Measurements from ENCODE around the gene UNC5C. TPM values are rescaled to one million over a fixed set of nuclear protein-coding genes. Genes with fewer than 3 reads are reported as not detected.

Gene UNC5C
- polyA plus RNA-seq (2013): 0.28 TPM

GRCh38 chr4:95548738-95549245, at the start of gene UNC5C:
TSS of gene UNC5C (minus strand) at chr4:95548973.
- Histone ChIP-seq H3K4me3 (ENCODE audit: control insufficient read depth in 1 of 7, extremely low read depth in 1 of 7, insufficient read depth in 4 of 7, low read depth in 2 of 7, low read length in 6 of 7) (peak within 1 kb of the TSS; percentile 61 to 92 (median 75)), H3K9me3 (ENCODE audit: control extremely low read depth in 1 of 5, control insufficient read depth in 4 of 5, insufficient read depth in 2 of 5, low read depth in 1 of 5, low read length in 4 of 5) (no peaks in the 10 kb centered on the region), H3K27me3 (replicated peaks in 2 of 5; ENCODE audit: control insufficient read depth in 4 of 5, insufficient read depth in 5 of 5, low read length in 4 of 5) (peaks cover 0 to 47% (median 25%) of the 10 kb centered on the region in 5 experiments), H3K4me1 (ENCODE audit: control extremely low read depth in 1 of 4, control insufficient read depth in 4 of 4, insufficient read depth in 4 of 4, low read length in 3 of 4) (peaks cover 4 to 32% (median 23%) of the 10 kb centered on the region in 4 experiments), H3K27ac (ENCODE audit: insufficient read depth in 1 of 2, low read depth in 1 of 2, low read length in 2 of 2, poor library complexity in 1 of 2, severe bottlenecking in 2 of 2) (no peak within 1 kb of the TSS), H3K36me3 (ENCODE audit: control insufficient read depth in 4 of 4, insufficient read depth in 4 of 4, low read length in 3 of 4) (no peaks in the 10 kb centered on the region)
- WGBS (ENCODE audit: insufficient coverage): 0% methylated on average over 16 of the region's 37 CpGs
- ChIA-PET POLR2A (no interaction called here), CTCF (interaction anchor here (1.3 to 2.1 kb wide), 2 partner anchors 36 to 40 kb away, joined by 3 to 18 read pairs; no protein-coding TSS in a partner anchor)
- DNase-seq: peak; percentile 23 to 59 (median 36)

- Histone ChIP-seq H3K4me1 (ENCODE audit: control extremely low read depth in 1 of 4, control insufficient read depth in 4 of 4, insufficient read depth in 4 of 4, low read length in 3 of 4) (peaks cover 0 to 21% (median 13%) of the 10 kb centered on the region in 4 experiments), H3K27me3 (replicated peaks in 2 of 5; ENCODE audit: control insufficient read depth in 4 of 5, insufficient read depth in 5 of 5, low read length in 4 of 5) (no peaks in the 10 kb centered on the region), H3K27ac (ENCODE audit: insufficient read depth in 1 of 2, low read depth in 1 of 2, low read length in 2 of 2, poor library complexity in 1 of 2, severe bottlenecking in 2 of 2) (no peak overlapping the region), H3K9me3 (ENCODE audit: control extremely low read depth in 1 of 5, control insufficient read depth in 4 of 5, insufficient read depth in 2 of 5, low read depth in 1 of 5, low read length in 4 of 5) (no peaks in the 10 kb centered on the region), H3K36me3 (ENCODE audit: control insufficient read depth in 4 of 4, insufficient read depth in 4 of 4, low read length in 3 of 4) (no peaks in the 10 kb centered on the region), H3K4me3 (ENCODE audit: control insufficient read depth in 1 of 7, extremely low read depth in 1 of 7, insufficient read depth in 4 of 7, low read depth in 2 of 7, low read length in 6 of 7) (no peak overlapping the region)
- DNase-seq: no peak
- CTCF ChIA-PET: interaction anchor here (1.3 kb wide), 1 partner anchor 47 kb away, joined by 3 read pairs; no protein-coding TSS in a partner anchor
- WGBS (ENCODE audit: insufficient coverage): no CpG with 5 or more reads among the region's 7 CpGs
- POLR2A ChIA-PET: no interaction called here
These were observed 47.9 kb upstream of the UNC5C start for GRCh38 chr4:95596676-95597075.

GRCh38 chr4:95594629-95595028, 45.9 kb upstream of the UNC5C start:
- no CpG with 5 or more reads among the region's 1 CpG for WGBS (ENCODE audit: insufficient coverage)
- H3K27me3 ChIP-seq (replicated peaks in 2 of 5; ENCODE audit: control insufficient read depth in 4 of 5, insufficient read depth in 5 of 5, low read length in 4 of 5): no peaks in the 10 kb centered on the region
- DNase-seq: no peak
- CTCF ChIA-PET: no interaction called here
- H3K27ac ChIP-seq (ENCODE audit: insufficient read depth in 1 of 2, low read depth in 1 of 2, low read length in 2 of 2, poor library complexity in 1 of 2, severe bottlenecking in 2 of 2): no peak overlapping the region
- no peaks in the 10 kb centered on the region for H3K36me3 ChIP-seq (ENCODE audit: control insufficient read depth in 4 of 4, insufficient read depth in 4 of 4, low read length in 3 of 4)
- POLR2A ChIA-PET: no interaction called here
- H3K4me1 ChIP-seq (ENCODE audit: control extremely low read depth in 1 of 4, control insufficient read depth in 4 of 4, insufficient read depth in 4 of 4, low read length in 3 of 4): peaks cover 0 to 2% (median 0%) of the 10 kb centered on the region in 4 experiments
- H3K4me3 ChIP-seq (ENCODE audit: control insufficient read depth in 1 of 7, extremely low read depth in 1 of 7, insufficient read depth in 4 of 7, low read depth in 2 of 7, low read length in 6 of 7): no peak overlapping the region
- H3K9me3 ChIP-seq (ENCODE audit: control extremely low read depth in 1 of 5, control insufficient read depth in 4 of 5, insufficient read depth in 2 of 5, low read depth in 1 of 5, low read length in 4 of 5): no peaks in the 10 kb centered on the region

GRCh38 chr4:95594013-95594412, 45.2 kb upstream of the UNC5C start:
- Histone ChIP-seq H3K4me3 (ENCODE audit: control insufficient read depth in 1 of 7, extremely low read depth in 1 of 7, insufficient read depth in 4 of 7, low read depth in 2 of 7, low read length in 6 of 7) (no peak overlapping the region), H3K27me3 (replicated peaks in 2 of 5; ENCODE audit: control insufficient read depth in 4 of 5, insufficient read depth in 5 of 5, low read length in 4 of 5) (no peaks in the 10 kb centered on the region), H3K4me1 (ENCODE audit: control extremely low read depth in 1 of 4, control insufficient read depth in 4 of 4, insufficient read depth in 4 of 4, low read length in 3 of 4) (no peaks in the 10 kb centered on the region), H3K9me3 (ENCODE audit: control extremely low read depth in 1 of 5, control insufficient read depth in 4 of 5, insufficient read depth in 2 of 5, low read depth in 1 of 5, low read length in 4 of 5) (no peaks in the 10 kb centered on the region), H3K27ac (ENCODE audit: insufficient read depth in 1 of 2, low read depth in 1 of 2, low read length in 2 of 2, poor library complexity in 1 of 2, severe bottlenecking in 2 of 2) (no peak overlapping the region), H3K36me3 (ENCODE audit: control insufficient read depth in 4 of 4, insufficient read depth in 4 of 4, low read length in 3 of 4) (no peaks in the 10 kb centered on the region)
- ChIA-PET CTCF (no interaction called here), POLR2A (no interaction called here)
- DNase-seq: no peak
- WGBS (ENCODE audit: insufficient coverage): no CpG with 5 or more reads among the region's 1 CpG

- CTCF ChIA-PET: interaction anchor here (1.0 kb wide), 1 partner anchor 425 kb away, joined by 3 read pairs; no protein-coding TSS in a partner anchor
- 100% methylated on average over 2 of the region's 5 CpGs for WGBS (ENCODE audit: insufficient coverage)
- no peak overlapping the region for H3K4me3 ChIP-seq (ENCODE audit: control insufficient read depth in 1 of 7, extremely low read depth in 1 of 7, insufficient read depth in 4 of 7, low read depth in 2 of 7, low read length in 6 of 7)
- H3K4me1 ChIP-seq (ENCODE audit: control extremely low read depth in 1 of 4, control insufficient read depth in 4 of 4, insufficient read depth in 4 of 4, low read length in 3 of 4): no peaks in the 10 kb centered on the region
- no peak for DNase-seq
- no peaks in the 10 kb centered on the region for H3K27me3 ChIP-seq (replicated peaks in 2 of 5; ENCODE audit: control insufficient read depth in 4 of 5, insufficient read depth in 5 of 5, low read length in 4 of 5)
- H3K27ac ChIP-seq (ENCODE audit: insufficient read depth in 1 of 2, low read depth in 1 of 2, low read length in 2 of 2, poor library complexity in 1 of 2, severe bottlenecking in 2 of 2): no peak overlapping the region
- POLR2A ChIA-PET: no interaction called here
- no peaks in the 10 kb centered on the region for H3K9me3 ChIP-seq (ENCODE audit: control extremely low read depth in 1 of 5, control insufficient read depth in 4 of 5, insufficient read depth in 2 of 5, low read depth in 1 of 5, low read length in 4 of 5)
- no peaks in the 10 kb centered on the region for H3K36me3 ChIP-seq (ENCODE audit: control insufficient read depth in 4 of 4, insufficient read depth in 4 of 4, low read length in 3 of 4)
These were observed 42.5 kb upstream of the UNC5C start for GRCh38 chr4:95591278-95591677.

GRCh38 chr4:95590615-95591014, 41.8 kb upstream of the UNC5C start:
- Histone ChIP-seq H3K4me1 (ENCODE audit: control extremely low read depth in 1 of 4, control insufficient read depth in 4 of 4, insufficient read depth in 4 of 4, low read length in 3 of 4) (no peaks in the 10 kb centered on the region), H3K27me3 (replicated peaks in 2 of 5; ENCODE audit: control insufficient read depth in 4 of 5, insufficient read depth in 5 of 5, low read length in 4 of 5) (no peaks in the 10 kb centered on the region), H3K4me3 (ENCODE audit: control insufficient read depth in 1 of 7, extremely low read depth in 1 of 7, insufficient read depth in 4 of 7, low read depth in 2 of 7, low read length in 6 of 7) (no peak overlapping the region), H3K27ac (ENCODE audit: insufficient read depth in 1 of 2, low read depth in 1 of 2, low read length in 2 of 2, poor library complexity in 1 of 2, severe bottlenecking in 2 of 2) (no peak overlapping the region), H3K36me3 (ENCODE audit: control insufficient read depth in 4 of 4, insufficient read depth in 4 of 4, low read length in 3 of 4) (no peaks in the 10 kb centered on the region), H3K9me3 (ENCODE audit: control extremely low read depth in 1 of 5, control insufficient read depth in 4 of 5, insufficient read depth in 2 of 5, low read depth in 1 of 5, low read length in 4 of 5) (no peaks in the 10 kb centered on the region)
- no CpG with 5 or more reads among the region's 1 CpG for WGBS (ENCODE audit: insufficient coverage)
- DNase-seq: no peak
- CTCF ChIA-PET: interaction anchor here (1.0 kb wide), 1 partner anchor 424 kb away, joined by 3 read pairs; no protein-coding TSS in a partner anchor
- POLR2A ChIA-PET: no interaction called here

GRCh38 chr4:95585016-95585695, 36.4 kb upstream of the UNC5C start:
- Histone ChIP-seq H3K9me3 (ENCODE audit: control extremely low read depth in 1 of 5, control insufficient read depth in 4 of 5, insufficient read depth in 2 of 5, low read depth in 1 of 5, low read length in 4 of 5) (peaks cover 0 to 5% (median under 1%) of the 10 kb centered on the region in 5 experiments), H3K4me1 (ENCODE audit: control extremely low read depth in 1 of 4, control insufficient read depth in 4 of 4, insufficient read depth in 4 of 4, low read length in 3 of 4) (no peaks in the 10 kb centered on the region), H3K4me3 (ENCODE audit: control insufficient read depth in 1 of 7, extremely low read depth in 1 of 7, insufficient read depth in 4 of 7, low read depth in 2 of 7, low read length in 6 of 7) (no peak overlapping the region), H3K27me3 (replicated peaks in 2 of 5; ENCODE audit: control insufficient read depth in 4 of 5, insufficient read depth in 5 of 5, low read length in 4 of 5) (no peaks in the 10 kb centered on the region), H3K36me3 (ENCODE audit: control insufficient read depth in 4 of 4, insufficient read depth in 4 of 4, low read length in 3 of 4) (no peaks in the 10 kb centered on the region), H3K27ac (ENCODE audit: insufficient read depth in 1 of 2, low read depth in 1 of 2, low read length in 2 of 2, poor library complexity in 1 of 2, severe bottlenecking in 2 of 2) (no peak overlapping the region)
- 50% methylated on average over 2 of the region's 5 CpGs for WGBS (ENCODE audit: insufficient coverage)
- ChIA-PET CTCF (no interaction called here), POLR2A (no interaction called here)
- DNase-seq: no peak
